HEK293 (cell line): ENCODE measurements around the gene TCTN1.

Experiments used
- HOXD13 ChIP-seq: sonication (generic); formaldehyde crosslinking; IDR thresholded peaks from 2 replicates; pipeline ENCODE4 v1.8.0; 2022; ENCODE audit warnings: missing genetic modification reagents, borderline replicate concordance
- KLF16 ChIP-seq: fragments of 450-650 bp; formaldehyde crosslinking; IDR thresholded peaks from 2 replicates; pipeline ENCODE4 v1.5.1; 2017; ENCODE audit warnings: missing biosample characterization, missing genetic modification characterization
- PRDM1 ChIP-seq: fragments of 450-650 bp; formaldehyde crosslinking; IDR thresholded peaks from 2 replicates; pipeline ENCODE4; 2016; ENCODE audit warnings: missing biosample characterization, missing genetic modification characterization
- REPIN1 ChIP-seq: fragments of 450-650 bp; formaldehyde crosslinking; IDR thresholded peaks from 2 replicates; pipeline ENCODE4 v1.5.1; 2017; ENCODE audit warnings: missing biosample characterization, missing genetic modification characterization, low read depth
- TCF7L2 ChIP-seq: IDR thresholded peaks from 2 replicates; pipeline ENCODE4 v1.6.1; 2011; ENCODE audit warnings: low read depth, mild to moderate bottlenecking, inconsistent platforms, low read length, moderate library complexity, borderline replicate concordance
- ZBTB21 ChIP-seq: fragments of 450-650 bp; formaldehyde crosslinking; IDR thresholded peaks from 2 replicates; pipeline ENCODE4 v1.5.1; 2017; ENCODE audit warnings: missing biosample characterization, missing genetic modification characterization
- ZFP41 ChIP-seq: fragments of 450-650 bp; formaldehyde crosslinking; IDR thresholded peaks from 2 replicates; pipeline ENCODE4 v1.5.1; 2016; ENCODE audit warnings: missing biosample characterization, missing genetic modification characterization, borderline replicate concordance
- ZNF239 ChIP-seq: fragments of 450-650 bp; formaldehyde crosslinking; IDR thresholded peaks from 2 replicates; pipeline ENCODE4 v1.5.1; 2016; ENCODE audit warnings: missing biosample characterization, missing genetic modification characterization
- ZNF501 ChIP-seq: fragments of 450-650 bp; formaldehyde crosslinking; IDR thresholded peaks from 2 replicates; pipeline ENCODE4 v1.5.1; 2016; ENCODE audit warnings: missing biosample characterization, missing genetic modification characterization
- ZNF623 ChIP-seq: fragments of 450-650 bp; formaldehyde crosslinking; IDR thresholded peaks from 2 replicates; pipeline ENCODE4 v1.5.1; 2016; ENCODE audit warnings: missing biosample characterization, missing genetic modification characterization
- ZNF664 ChIP-seq: fragments of 450-650 bp; formaldehyde crosslinking; IDR thresholded peaks from 2 replicates; pipeline ENCODE4 v1.5.1; 2016; ENCODE audit warnings: missing biosample characterization, missing genetic modification characterization
- TF ChIP-seq, protein P1 (sequence below): fragments of 450-650 bp; formaldehyde crosslinking; IDR thresholded peaks from 2 replicates; pipeline ENCODE4 v1.5.1; 2016; ENCODE audit warnings: missing biosample characterization, missing genetic modification characterization
- TF ChIP-seq, protein P2 (sequence below): sonication (generic); formaldehyde crosslinking; IDR thresholded peaks from 2 replicates; pipeline ENCODE4 v1.8.1; 2022; ENCODE audit warnings: mild to moderate bottlenecking, moderate library complexity, missing genetic modification reagents
- TF ChIP-seq, protein P3 (sequence below): fragments of 450-650 bp; formaldehyde crosslinking; optimal IDR thresholded peaks from 2 replicates; pipeline ENCODE3; 2016; ENCODE audit warnings: missing biosample characterization, mild to moderate bottlenecking, missing genetic modification characterization

DNA sequence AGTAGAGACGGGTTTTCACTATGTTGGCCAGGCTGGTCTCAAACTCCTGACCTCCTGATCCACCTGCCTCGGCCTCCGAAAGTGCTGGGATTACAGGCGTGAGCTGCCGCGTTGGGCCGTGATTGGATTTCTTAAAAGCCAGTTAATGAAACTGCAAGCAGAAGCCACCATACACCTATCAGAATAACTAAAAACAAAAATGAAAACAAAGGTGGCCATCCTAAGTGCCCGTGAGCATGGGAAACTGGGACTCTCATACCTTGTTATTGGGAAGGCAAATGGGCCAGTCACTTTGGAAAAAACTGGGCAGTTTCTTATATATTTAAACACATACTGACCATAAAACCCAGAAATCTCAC is 7.7 kb upstream of the TCTN1 start:
- TF ChIP-seq REPIN1 (no peak), PRDM1 (tag by site-specific recombination) (no peak), ZNF501 (tag by site-specific recombination) (no peak), TCF7L2 (no peak), HOXD13 (CRISPR knock-in tag) (no peak), ZBTB21 (tag by site-specific recombination) (no peak), ZFP41 (tag by site-specific recombination) (no peak), ZNF623 (tag by site-specific recombination) (no peak), KLF16 (tag by site-specific recombination) (no peak), ZNF239 (tag by site-specific recombination) (no peak), ZNF664 (tag by site-specific recombination) (no peak)
- TF ChIP-seq, protein P1, sequence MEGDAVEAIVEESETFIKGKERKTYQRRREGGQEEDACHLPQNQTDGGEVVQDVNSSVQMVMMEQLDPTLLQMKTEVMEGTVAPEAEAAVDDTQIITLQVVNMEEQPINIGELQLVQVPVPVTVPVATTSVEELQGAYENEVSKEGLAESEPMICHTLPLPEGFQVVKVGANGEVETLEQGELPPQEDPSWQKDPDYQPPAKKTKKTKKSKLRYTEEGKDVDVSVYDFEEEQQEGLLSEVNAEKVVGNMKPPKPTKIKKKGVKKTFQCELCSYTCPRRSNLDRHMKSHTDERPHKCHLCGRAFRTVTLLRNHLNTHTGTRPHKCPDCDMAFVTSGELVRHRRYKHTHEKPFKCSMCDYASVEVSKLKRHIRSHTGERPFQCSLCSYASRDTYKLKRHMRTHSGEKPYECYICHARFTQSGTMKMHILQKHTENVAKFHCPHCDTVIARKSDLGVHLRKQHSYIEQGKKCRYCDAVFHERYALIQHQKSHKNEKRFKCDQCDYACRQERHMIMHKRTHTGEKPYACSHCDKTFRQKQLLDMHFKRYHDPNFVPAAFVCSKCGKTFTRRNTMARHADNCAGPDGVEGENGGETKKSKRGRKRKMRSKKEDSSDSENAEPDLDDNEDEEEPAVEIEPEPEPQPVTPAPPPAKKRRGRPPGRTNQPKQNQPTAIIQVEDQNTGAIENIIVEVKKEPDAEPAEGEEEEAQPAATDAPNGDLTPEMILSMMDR (tag by site-specific recombination), result no peak
- TF ChIP-seq, protein P2, sequence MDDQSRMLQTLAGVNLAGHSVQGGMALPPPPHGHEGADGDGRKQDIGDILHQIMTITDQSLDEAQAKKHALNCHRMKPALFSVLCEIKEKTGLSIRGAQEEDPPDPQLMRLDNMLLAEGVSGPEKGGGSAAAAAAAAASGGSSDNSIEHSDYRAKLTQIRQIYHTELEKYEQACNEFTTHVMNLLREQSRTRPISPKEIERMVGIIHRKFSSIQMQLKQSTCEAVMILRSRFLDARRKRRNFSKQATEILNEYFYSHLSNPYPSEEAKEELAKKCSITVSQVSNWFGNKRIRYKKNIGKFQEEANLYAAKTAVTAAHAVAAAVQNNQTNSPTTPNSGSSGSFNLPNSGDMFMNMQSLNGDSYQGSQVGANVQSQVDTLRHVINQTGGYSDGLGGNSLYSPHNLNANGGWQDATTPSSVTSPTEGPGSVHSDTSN (CRISPR knock-in tag), result no peak
- TF ChIP-seq, protein P3, sequence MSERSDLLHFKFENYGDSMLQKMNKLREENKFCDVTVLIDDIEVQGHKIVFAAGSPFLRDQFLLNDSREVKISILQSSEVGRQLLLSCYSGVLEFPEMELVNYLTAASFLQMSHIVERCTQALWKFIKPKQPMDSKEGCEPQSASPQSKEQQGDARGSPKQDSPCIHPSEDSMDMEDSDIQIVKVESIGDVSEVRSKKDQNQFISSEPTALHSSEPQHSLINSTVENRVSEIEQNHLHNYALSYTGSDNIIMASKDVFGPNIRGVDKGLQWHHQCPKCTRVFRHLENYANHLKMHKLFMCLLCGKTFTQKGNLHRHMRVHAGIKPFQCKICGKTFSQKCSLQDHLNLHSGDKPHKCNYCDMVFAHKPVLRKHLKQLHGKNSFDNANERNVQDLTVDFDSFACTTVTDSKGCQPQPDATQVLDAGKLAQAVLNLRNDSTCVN (tag by site-specific recombination), result no peak
